Inflammatory macrophage treated with lipopolysaccharide for 1 hour (primary cell): ENCODE results near the gene PLCB4.

Experiments
- DNase-seq, 2 donors: peaks; one replicate each; pipeline ENCODE4 v3.0.0-alpha.2; 2020 to 2022

PLCB4 gene

DNA sequence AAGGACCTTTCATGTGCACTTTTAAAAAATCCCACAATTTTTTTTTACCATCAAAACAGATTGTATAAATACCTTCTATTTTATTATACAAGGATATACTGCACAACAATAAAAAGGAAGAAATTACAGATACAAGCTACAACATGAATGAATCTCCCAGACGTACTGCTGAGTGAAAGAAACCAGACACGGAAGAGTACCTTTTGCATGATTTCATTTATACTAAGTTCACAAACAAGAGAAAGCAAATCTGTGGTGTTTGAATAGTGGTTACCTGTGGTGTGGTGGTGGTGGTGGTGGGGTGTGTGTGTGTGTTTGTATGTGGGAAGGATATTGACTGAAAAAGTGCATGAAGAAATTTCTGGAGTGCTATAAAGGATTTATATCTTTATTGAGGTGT, 6.8 kb upstream of the PLCB4 start:
- no peak for DNase-seq

DNA sequence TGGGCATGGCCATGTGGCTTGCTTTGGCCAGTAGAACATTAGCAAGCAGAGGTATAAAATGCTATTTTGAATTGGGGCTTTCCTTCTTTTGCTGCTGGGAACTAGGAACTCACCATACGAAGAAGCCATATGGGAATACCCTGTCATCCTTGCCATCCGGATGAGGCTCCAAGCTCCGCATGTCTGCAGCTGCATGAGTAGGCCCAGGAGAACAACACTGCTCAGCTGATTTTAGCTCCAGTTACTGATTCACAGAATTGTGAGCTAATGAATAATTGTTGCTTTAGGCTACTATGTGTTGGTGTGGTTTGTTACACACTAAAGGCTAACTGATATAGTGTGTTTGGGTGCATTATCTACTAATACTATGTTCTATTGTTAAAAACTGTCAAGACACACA, 2.7 kb upstream of the PLCB4 start:
- no peak for DNase-seq

DNA sequence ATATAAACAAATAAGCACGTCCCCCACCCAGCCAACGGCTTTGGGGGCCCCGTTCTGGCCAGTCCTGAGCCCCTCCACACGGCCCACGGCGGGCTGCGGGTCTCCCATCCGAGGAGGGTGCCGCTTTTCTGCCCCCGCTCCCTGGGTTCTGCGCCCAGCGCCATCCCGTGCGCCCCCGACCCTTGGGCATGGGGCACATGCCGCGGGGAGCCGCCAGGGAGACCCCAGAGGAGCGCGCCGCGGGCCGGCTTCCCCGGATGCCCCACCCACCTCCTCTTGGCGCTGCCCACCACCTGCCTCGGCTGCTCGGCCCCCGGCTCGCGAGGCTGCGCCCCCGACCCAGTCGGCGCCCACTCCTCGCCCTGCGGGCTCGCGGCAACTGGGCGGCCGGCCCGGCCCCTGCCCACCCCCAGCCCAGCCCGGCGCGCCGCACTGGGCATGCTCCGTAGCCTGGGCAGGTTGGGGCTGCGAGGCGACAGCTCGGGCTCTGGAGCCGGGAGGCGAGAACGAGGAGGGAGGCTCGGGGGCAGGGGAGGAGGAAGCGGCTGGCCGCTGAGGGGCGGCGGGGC, 570 bp upstream of the PLCB4 start:
- DNase-seq: no peak

DNA sequence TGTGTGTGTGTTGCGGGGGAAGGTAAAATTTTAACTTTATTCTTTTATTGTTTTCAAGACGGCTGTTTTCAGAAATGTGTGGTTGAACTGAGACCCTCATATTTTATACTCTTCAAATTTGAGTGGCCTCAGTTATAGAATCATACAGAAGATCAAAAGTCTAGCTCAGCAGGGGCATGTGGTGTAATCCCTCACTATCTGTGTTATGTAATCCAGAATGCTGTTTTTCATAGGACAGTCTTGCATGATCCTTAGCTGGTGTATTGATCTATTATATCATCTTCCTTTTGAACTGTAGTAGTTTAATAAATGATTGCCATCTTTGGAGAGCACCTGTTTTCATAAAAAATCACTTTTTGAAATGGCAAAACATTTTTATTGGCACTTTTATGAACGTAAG, 1.4 kb downstream of the PLCB4 start:
- DNase-seq: no peak

DNA sequence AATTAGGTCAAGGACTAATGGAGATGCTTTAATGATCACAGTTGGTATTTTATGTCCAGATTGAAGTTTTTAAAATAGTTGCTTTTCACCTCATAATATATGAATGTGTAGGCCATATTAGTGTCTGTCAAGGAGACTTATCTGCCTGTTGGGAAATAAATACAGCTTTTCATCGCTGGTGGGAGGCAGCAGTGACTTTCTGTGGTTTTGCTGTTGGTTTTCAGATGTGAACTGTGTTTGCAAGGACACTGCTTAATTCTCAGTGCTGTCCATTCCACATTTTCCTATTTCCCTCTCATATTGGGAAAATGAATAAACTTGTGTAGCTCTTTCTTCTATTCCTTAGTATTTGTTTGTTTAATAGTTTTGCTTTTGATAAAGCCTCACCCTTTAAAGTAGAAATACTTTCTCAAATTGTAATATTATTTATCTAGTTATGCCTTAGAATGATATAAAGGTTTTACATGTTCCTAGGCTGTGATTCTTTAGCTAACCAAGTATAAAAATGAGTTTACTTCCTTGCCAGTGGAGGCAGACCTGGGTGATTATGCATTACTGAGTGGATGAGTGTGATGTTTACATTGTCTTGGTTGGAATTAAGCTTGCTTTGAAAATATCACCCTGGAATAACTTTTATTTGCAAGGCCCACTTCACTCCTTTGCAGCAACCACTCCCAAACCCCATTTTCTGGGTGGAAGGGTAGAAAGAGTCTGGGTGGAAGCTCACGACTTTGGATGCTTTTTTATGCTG, 3.3 kb downstream of the PLCB4 start:
- DNase-seq: no peak

DNA sequence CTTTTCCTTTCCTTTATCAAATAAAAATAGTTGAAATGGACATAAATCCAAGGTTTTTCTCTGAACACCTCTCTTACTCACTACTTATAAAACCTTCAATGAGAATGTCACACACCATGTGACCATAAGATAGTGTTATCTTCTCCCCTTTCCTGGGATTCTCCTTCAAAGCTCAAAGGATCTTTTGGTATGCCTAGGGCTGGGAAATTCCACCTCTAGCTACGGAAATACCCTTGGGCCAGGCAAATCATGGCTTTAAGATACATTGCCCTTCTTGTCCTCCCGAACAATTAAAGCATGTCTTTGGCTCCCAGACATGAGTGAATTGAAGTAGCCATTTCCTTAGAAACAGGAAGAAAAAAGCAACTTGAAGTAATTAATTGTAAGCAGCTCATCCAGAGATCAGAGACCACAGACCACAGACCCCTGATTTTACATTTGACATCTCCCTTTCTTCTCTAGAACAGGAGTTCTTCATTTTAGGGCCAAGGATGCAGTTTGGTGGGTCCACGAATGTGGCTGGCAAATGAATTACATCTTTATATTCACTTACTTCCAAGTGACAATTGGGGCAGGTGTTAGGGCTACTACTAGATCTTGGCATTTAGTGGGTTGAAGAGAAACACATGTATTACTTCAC, 4.1 kb downstream of the PLCB4 start:
- no peak for DNase-seq

DNA sequence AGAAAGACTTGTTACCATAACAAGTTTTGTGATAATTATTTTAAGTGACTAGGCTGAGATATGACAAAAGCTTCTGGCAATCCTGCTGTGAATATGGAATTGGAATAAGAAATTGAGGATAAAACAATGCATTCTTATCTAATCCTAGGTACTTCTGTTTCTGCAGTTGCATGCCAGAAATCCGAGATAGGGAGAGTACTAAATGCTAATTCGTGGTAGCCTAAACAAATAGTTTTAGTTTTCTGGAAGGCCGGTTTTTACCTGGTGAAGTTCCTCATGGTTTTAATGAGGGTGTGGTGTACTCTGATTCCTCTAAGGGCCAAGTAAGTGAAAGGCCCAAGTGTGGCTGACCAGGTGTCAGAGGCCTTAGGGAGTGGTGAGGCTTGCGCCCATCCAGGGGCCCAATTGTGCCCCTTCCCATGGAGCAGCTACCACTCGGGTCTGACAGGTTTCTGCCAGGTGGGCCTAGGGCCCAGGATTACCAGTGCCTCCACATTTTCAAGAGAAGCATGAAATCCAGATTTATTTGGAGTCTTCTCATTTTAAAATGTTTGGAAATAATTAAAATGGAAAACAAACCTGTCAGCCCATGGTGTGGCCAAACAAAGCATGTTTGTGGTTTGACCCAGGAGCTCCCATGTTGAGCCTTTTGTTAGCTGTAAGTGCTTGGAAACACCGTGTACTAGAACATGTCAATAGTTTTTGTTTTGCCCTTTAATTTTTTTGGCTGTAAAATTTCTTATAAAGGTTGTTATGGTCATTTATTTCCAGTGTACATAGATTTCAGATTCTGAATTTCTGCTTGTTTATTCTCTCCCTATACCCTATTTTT, 6.6 kb downstream of the PLCB4 start:
- DNase-seq: no peak

DNA sequence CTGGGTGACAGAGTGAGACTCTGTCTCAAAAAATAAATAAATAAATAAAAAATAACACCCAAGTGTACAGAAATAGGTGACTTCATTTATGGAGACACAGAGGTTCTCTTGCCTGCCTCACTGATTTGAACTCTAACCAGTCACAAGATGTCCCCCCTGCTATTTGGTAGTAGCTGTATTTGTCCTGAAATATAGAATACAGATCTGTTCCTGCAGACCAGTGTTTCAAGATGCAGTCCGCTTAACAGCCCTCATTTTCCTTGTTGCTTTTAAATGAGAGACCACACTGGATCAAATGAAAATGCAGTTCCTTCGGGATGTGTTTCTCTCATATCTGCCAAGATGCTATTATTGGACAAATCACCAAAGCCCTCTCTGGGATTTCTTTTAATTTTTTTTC, 7.6 kb downstream of the PLCB4 start:
- no peak for DNase-seq

DNA sequence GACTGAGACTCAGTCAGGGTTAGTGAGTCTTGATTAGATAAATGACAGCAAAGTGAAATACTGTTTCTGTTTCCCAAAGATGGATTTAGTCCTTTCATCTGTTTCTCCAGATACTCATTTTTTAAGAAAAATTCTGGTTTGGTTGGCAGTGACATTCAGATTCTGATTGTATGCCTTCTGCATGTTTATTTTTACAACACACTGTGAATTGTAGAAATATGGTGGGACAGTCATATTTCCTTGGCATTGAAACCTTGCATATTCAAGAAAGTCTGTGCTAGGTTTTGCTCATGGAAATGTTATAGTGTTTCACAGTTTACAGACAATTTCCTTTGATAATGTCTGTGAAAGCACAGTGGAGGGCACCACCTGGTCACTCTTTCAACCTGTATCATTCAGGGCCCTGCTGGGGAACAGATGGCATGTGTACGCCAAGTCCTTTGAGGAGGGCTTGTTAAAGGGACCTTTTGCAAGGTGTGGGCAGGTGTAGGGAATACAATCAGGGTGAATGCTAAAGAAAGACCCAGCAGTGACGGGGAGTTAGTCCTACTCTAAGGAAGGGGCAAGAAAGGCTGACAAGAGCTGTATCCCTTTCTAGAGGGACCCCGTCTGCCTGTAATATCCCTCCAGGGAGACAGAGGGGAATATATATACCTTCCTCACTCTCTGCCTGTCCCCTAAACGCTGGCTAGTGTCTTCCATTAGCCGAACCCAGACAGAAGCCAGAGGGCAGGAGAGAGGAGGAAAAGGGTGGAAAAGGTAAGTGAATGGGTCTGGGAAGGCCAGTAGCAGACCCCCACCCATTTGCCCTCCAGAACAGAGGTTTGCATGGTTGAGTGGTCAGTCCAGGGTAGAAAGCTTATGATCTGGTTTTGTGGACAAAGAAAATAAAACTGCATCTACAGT, 10.2 kb downstream of the PLCB4 start:
- no peak for DNase-seq

DNA sequence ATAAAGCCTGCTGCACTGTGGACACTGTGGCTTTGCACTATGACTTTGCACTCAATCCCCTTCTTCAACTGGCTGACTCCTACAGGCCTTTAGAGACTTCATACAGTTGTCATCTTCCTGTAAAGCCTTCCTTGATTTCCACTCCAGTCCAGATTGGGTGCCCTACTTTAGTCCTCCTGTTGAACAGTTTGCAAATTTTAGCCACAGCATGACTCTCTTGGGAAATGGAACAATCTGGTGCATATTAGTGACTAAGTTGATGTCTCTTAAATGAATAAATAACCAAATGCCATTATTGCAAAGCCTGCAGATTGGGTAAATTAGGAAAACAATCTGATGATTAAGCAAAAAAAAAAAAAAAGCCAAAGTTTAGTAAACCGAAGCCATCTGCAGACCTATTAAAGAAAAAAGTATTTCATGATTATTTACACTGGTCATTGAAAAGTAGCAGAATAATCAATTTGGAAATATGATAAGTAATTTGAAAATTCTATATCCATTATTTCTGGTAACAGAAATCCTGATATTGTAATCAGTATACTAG, 12.6 kb downstream of the PLCB4 start:
- no peak for DNase-seq

DNA sequence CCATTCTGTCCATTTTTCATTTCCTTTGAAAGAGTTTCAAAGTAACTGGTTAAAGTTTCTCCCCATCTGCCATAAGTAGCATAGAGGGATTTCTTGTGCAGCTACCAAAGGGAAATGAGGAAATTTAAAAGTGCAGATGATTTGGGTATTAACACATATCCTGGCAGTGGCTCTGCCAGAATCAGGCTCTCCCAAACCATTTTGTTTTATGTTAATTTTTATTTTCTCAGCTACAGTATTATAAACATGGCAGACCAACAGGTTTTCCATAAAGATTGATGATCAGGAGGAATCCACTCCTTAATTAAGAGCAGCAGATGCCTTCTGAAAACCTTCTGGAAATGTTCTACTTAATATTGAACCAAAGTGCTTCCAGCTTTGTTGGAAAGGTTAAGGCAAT, 13.9 kb downstream of the PLCB4 start:
- DNase-seq: no peak

DNA sequence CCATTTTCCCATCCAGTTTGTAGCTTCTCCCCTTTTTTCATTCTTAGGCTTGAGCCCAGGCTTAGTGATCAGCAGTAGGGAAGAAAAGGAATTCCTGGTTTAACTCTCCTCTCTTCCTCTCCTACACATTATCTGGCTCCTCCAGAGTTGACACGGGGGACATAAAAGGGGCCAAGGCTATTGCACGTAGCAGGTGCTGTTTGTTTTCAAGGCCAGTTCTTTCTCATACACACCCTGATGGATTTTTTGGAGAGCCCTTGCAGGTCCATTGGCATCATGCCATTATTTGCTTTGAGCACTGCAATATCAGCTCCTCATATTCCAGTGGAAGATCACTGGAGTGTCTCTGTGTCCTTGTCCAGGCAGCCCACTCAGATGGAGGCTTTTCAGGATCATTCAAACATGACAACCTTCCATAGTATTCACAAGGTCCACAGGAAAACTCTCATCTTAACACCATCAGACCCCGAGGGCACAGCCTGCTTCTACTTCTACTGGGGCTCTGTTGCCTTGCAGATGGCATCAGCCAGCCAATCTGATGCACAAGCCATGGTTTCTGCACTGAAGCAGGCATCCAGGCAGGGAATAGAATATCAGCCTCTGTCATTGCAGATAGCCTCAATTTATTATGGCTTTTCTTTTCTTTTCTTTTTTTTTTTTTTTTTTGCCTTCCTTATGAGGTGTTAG, 18.8 kb downstream of the PLCB4 start:
- DNase-seq: no peak

DNA sequence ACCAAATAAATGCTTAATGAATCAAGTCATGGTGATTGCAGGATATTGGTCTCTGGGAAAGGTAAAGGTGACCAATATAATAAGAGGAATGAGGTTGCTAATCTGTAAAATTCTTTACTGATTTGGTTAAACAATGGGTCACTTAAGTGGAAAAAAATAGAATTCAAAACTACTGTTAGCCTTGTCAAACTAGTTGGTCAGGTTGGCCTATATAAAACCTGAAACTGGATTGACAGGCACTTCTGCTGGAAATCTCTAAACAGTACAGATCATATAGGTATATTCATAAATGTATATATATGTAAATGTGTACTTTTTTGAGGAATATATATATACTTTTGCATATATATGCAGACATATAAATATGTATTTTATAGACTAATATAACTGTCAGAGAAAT, 19.7 kb downstream of the PLCB4 start:
- no peak for DNase-seq

DNA sequence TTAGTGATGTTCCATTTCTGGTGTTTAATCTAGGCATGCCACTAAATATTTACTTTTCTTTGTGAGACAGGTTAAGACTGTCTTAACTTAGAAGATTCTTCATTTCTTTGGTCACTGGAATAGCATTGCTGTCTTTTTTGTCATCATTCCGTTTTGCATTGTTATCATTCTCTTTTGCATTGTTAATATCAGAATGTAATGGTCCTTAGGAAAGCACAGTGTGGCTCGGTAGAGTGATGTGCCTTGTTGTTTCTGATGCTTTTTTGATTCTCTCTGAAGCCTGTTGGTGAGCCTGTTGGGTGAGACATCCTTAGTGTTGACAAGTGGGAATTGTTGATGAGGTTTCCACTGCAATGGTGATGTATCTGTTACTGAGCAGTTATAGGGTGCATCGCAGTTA, 23.2 kb downstream of the PLCB4 start:
- DNase-seq: no peak

DNA sequence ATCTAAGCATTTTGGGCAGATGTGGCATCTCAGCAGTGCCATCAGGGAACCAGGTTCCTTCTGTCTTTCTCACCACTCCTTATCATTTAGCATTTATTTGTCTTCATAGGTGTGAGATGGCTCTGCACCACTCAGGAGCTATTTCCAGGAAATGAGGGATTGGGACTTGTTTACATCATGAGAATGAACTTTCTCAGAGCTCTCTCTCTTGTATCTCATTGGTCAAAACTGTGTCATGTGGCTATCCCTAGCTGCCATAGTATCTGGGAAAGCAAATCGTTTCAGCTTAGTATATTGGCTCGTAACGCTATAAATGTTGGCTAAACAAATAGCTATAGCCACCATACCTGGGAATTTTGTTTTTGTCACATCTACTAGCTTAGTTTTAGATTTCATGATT, 23.8 kb downstream of the PLCB4 start:
- DNase-seq: no peak

DNA sequence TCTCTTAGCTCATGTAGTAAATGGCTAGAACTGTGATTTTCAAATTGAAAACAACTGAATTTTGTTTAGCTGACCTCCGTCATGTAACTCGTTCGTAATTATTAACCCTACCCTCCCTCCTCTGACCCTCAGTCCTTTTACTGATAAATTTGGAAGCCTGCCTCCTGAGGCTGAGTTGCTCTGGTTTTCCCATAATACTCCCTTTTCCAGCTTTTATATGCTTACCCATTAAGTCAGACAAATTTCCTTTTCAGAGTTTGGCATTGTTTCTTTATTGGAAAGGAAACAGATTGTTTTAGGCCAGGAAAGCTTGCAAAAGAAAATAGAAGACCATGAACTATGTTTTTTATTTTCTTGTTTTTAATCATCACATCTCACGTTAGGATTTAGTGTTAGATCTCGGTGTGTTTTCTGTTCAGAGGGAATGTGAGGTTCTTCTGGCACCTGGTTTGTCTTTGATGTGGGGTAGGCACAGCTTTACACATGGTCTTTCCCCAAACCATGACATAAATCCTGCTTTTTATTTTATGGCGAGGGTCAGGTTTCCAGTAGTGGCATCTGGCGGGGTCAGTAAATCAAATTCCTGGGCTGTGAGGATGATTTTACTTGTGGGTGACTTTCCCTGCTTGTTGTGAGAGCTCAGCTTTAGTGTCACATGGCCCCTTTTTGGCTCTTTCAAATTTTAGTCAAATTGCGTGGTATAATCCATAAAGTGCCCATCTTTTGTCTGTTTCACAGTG, 24.5 kb downstream of the PLCB4 start:
- no peak for DNase-seq

DNA sequence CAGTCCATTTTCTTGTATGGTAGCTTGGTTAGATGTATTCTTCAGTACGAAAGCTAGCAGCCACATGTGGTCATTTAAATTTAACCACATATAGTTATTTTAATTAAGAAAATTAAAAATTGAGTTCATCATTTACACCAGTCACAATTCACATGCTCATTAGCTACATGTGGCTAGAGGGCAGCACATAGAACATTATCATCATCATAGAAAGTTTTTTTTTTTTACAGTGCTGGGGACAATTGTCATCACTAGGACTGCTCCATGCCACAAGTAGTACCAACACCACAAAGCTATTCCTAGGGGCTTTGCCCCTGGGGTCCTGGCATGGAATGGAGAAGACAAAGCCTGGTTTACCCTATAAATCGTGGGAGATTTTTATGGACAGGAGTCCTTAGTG, 30.5 kb downstream of the PLCB4 start:
- no peak for DNase-seq

DNA sequence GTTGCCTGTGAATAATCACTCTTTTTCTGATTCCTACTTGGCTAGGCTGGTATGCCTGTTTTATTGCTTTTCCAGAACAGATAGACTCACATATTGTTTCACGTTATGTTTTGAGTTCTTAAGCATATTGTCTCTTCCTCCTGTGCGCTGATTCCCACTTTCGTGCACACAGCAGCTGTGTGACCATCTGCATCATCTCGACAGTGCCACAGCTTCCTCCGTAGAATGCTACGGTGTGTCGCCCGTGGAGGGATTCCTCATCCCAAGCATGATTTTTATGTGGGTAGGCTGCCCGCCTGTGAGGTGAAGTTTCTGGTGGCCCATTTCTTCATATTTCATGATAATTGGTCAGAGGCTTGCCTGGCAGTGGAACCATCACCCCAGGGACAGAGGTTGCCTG, 31.8 kb downstream of the PLCB4 start:
- DNase-seq: no peak

DNA sequence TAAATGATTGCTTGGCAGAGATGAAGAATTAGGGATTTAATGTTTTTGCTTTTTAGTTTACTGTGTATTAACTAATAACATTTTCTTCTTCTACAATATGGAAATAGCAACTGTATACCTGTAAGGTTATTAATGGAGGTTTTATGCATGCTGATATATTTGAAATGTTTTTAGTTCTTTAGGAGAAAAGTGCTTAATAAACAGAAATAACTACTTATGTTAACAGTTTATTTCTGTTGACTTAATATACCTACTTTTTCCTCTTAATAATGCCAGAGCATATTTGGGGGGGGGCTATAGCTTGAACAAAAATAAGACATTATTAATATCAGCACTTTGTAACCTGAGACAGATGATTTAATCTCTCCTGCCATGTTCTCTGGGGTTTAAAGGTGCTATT, 33.6 kb downstream of the PLCB4 start:
- no peak for DNase-seq

DNA sequence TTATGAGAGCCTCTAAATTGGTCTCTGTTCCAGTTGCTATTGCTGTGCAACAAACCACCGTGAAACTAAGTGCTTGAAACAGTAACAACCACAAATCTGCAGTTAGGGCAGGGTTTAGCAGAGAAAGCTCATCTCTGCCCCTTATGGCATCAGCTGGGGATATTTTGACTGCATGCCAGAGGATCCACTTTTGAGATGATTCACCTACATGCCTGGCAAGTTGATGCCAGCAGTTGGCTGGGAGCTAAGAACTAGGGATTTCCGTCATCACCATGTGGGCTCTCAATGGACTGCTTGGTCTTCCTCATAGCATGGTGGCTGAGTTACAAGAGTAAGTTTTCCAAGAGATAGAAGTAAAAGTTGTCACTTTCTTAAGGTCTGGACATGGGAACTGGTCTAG, 35.1 kb downstream of the PLCB4 start:
- no peak for DNase-seq

DNA sequence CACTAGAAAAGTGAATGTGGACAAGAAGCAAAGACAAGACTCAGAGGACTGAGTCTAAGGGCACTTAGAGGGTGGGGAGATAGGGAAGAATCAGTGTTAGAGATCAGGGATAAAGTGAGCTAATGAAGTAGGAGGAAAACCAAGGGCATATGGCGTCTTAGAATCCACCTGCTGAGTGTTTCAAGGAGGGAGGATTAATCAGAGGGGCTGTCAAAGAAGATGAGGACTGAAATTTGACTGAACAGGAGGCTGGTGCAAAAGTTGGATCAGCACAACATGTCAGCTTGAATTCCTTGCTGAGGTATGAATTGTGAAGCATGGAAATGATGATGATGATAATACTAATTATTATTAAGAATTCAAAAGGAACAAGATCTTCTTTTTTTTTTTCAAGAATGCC, 39.4 kb downstream of the PLCB4 start:
- DNase-seq: no peak
